Hepatic stellate cell (primary cell): Measurements from ENCODE around the gene CLHC1.
A peak's percentile ranks its signal among the peaks of the same experiment; 100 is the strongest.
"Not testable (repeated sequence)": the region's sequence is repeated elsewhere in the genome, so short reads cannot be mapped to it uniquely, and the experiment has no call there.

Experiments
- DNase-seq: peaks from one replicate; pipeline ENCODE4 v3.0.0; 2011; ENCODE audit warnings: low spot score

The CLHC1 gene

DNA sequence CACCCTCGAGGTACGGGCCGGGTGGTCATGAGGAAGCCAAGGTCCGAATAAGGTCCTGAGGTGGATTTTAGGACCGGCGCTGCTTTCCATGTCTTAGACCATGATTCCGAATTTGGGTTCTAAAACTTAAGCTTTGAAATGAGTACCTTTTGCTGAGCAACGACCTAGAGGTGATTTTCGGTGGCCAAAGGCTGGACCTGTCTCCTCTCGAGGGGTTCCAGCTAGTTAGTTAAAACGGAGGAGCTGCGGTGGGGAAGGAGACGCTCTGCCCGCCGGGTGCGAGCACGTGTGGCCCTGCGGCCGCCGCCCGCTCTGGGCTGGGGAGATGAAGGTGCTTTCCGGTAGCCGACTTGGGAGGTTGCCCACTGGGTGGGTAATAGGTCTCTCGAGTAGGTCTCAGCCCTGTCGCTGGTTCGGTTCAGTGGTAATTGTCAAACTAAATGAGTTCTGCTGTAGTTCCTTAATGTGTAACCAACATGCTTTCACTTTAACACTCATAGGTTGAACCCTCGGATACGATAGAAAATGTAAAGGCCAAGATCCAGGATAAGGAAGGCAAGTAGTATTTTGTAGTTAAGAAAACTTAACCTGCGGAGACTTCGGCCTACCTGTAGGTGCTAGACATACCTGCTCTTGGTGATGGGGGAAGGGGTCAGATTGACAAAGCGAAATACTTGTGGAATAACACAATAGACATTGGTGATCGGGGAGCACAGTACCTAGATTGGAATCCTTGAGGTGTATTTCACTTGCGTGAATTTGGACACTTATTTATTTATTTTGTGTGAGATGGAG, 967 bp upstream of the CLHC1 start:
- DNase-seq: peak; percentile 11

DNA sequence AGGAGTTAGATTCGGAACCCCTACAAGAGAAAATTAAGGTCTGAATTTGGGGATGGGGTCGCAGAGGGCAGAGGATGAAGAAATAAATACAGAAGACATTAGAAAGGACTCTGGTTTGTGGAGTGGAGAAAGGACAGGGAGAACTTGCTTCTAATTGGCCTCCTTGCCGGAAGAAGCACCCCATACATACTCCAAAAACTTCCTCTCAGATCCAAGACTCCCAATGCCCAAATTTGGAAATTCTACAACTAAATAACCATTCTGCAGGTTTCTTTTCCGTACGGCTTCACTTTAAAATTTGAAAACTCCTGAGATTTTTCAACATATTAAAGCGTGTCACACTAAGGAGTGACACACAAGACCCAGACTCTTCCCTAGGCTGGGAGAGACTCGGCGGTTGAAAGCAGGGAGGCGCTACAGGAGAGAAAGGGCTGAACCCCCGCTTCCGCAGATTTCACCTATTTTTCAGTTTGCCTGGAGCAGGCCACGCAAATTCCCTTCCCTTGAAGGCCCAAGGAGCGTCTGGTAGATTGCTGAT, 478 bp downstream of the CLHC1 start:
- DNase-seq: peak; percentile 54

DNA sequence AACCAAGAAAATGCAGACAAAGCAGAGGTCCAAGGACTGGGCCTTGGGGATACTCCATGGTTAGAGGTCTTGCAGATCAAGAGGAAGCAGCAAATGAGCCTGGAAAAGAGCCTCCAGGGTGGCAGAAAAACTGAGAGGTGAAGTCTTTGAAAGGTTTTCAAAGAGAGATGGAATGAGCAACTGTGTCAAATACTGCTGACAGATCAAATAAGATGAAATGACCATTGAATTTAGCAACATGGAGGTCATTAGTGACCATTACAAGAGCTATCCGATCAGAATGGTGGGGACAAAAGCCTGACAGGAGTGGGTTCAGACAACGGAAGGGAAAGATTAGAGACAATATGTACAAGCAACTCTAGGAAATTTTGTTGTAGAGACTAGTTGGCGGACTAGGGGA, 1.5 kb downstream of the CLHC1 start:
- no peak for DNase-seq

DNA sequence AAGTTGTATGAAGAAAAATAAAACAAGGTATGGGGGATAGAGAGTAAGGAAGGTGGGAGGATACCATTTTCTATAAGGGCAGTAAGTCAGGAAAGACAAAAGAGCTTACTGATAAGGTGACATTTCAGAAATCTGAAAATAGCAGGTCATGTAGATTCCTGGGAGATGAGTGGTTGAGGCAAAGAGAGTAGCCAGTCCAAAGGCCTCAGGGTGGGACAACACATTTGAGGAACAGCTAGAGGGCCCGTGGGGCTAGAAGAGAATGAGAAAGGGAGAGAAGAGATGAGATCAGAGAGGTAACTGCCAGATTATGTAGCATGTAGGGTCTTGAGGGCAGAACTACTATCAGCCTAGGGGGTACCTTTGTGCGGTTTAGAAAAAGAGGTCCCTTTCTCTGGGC, 2.9 kb downstream of the CLHC1 start:
- no peak for DNase-seq

DNA sequence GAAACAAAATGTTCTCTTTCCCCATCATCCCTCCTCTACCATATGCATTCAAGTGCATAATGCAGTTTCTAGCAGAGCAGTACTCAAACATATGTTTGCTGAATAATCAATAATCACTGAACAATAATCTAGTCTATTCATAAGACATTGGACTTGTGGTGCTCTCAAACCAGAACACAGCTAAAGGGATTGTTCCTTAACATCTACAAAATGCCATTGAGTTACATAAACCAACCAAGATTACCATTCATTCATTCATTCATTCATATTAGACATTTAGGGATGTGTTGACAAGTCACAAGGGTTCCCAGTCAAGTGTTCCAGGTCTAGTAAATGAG, 3.9 kb downstream of the CLHC1 start:
- no peak for DNase-seq

DNA sequence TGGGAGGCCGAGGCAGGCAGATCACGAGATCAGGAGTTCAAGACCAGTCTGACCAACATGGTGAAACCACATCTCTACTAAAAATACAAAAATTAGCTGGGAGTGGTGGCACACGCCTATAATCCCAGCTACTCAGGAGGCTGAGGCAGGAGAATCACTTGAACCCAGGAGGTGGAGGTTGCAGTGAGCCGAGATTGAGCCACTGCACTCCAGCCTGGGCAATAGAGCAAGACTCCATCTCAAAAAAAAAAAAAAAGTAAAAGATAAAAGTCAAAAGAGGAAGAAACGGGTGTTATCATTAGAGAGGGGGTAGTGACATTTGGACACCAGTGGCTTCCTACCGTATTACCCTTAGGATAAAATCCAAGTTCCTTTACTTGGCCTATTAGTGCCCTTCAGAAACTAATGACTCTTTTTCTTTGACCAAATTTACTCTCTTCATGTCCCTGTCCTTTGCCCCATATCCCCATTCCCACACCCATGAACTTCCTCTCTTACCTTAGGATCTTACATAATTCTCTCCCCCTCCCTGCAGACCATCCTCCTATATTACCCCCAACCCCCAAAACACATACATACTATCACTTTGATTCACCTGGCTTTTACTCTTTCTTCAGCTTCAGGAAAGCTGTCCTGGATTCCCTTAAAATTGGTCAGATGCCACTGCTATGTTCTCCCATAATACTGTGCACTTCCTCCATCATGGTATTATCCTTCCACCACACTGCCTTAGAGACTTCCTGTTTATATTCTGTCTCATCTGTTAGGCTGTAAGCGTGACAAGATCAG, 4.5 kb downstream of the CLHC1 start:
- DNase-seq: not testable (repeated sequence)

DNA sequence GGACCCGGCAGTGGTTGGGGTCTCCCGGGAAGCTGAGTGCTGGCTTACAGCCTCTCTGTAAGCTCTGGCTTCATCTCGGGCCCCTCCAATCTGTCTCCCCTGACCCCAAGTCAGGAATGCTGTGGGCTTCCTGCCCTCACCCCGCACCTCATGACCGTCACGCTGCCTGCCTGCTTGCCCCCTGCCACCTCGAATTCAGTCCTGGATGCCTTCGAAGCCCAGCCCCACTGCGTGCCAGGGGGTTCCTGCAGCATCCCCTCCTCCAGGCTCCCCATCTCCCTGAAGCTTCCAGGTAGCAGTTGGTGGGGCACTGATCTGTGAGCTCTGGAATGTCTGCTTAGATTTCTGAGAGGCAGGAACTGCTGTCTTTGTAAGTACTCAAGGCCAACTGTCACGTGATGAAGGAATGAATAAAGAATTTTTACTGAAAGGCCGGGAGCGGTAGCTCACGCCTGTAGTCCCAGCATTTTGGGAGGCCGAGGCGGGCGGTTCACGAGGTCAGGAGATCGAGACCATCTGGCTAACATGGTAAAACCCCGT, 6.5 kb downstream of the CLHC1 start:
- DNase-seq: no peak

DNA sequence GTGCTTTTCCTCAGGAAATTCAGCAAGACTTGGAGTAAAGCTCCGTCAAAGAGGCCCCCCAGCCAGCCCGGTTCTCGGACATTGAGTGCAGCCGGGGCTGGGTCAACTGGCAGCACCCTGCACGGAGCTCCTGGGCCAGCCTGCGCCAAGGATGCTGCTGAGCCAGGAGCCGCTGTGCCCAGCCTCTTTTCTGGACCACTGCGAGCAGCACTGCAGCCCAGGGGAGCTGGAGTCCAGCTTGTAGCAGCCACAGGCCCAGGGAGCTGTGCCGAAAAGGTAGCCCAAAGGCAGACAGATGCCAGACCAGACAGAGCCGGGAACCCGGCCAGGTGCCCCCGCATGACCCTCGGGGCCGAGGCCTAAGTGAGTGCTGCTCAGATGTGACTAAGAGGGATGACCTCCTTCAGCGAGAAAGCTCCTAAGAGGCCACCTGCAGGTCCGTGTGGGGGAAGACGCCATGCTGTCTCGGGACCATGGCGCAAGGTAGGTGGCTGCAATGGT, 7.3 kb downstream of the CLHC1 start:
- no peak for DNase-seq

DNA sequence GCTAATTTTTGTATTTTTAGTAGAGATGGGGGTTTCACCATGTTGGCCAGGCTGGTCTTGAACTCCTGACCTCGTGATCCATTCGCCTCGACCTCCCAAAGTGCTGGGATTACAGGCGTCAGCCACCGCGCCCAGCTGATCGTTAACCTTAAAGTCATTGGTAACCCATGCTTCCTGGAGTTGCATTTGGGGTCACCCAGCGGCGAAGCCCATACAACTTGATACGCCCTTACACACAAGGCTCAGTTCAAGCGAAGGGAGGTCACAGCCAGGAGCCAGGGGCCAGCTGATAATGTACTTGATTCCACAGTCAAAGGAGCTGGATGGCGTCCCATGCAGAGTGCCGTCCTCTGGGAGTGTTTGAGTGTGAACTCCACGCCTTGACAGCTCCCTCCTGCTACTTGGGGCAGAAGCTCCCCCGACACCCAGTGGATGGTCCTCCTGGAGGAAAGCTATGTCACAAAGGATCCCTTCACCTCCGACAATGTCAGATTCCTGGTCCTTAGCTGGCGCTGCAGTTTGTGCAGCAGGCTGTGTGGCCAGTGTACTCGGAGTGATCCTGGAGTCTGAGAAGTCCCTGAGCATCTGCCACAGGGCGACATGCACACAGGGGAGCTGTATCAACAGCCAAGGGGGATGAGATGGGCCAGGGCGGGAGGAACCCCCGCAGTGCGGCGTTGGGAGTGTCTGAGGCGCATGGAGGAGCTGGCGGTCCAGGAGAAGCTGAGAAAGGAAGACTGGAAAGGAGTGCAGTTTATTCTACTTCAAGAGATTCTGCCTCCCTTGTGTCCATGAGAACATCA, 7.9 kb downstream of the CLHC1 start:
- no peak for DNase-seq

DNA sequence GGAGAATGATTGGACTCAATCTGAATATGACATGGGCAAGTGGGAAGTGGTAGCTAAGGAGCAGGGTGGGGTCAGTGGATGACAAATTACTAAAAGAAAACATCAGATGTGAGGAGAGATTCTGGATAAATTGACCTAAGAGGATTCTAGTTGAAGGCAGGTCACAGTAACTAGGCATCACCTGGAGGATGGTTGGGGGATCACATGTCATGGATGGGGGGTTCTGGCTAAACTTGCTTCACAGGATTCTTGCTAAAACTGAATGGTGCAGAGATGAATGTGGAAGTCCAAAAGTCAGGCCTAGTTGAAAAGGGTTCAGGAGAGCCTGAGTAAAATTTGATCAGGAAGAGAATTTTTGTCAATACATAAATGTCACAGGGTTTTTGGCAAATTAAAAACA, 18.3 kb downstream of the CLHC1 start:
- DNase-seq: no peak

DNA sequence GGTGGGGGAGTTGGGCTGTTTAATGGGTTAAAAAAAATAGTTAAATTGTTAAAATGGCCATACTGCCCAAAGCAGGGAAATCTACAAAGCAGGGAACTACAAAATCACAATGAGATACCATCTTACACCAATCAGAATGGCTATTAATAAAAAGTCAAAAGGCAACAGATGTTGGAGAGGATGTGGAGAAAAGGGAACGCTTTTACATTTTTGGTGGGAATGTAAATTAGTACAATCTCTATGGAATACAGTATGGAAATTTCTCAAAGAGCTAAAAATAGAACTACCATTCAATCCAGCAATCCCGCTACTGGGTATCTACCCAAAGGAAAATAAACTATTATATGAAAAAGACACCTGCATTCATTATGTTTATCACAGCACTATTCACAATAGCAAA, 27.1 kb downstream of the CLHC1 start:
- no peak for DNase-seq

DNA sequence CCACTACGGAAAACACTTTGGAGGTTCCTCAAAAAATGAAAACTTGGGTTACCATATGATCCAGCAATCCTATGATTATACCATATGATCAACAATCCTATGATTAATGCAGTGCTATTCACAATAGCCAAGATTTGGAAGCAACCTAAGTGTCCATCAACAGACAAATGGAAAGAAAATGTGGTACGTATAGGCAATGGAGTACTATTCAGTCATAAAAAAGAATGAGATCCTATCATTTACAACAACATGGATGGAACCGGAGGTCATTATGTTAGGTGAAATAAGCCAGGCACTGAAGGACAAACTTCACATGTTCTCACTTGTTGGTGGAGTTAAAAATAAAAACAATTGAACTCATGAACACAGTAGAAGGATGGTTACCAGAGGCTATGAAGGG, 27.6 kb downstream of the CLHC1 start:
- DNase-seq: no peak

DNA sequence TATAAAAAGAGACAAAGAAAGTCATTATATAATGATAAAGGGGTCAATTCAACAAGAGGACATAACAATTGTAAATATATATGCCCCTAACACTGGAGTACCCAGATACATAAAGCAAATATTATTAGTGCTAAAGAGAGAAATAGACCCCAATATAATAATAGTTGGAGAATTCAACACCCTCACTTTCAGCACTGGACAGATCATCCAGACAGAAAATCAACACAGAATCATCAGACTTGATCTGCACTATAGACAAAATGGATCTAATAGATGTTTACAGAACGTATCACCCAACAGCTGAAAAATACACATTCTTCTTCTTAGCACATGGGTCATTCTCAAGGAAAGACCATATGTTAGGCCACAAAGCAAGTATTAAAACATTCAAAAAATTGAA, 31.7 kb downstream of the CLHC1 start:
- no peak for DNase-seq

DNA sequence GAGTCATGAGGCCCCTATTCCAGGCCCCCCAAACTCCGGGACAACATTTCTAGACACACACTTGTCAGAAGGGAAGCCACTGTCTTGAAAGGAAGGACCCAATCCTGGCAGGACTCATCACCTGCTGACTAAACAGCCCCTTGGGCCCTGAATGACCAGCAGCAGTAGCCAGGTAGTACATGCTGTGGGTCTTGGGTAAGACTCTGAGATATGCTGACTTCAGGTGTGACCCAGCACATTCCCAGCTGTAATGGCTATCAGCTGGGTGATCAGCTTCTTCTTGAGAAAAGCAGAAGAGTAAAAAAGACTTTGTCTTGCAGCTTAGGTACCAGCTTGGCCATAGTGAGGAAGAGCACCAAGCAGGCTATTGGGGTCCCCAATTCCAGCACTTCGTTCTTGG, 35.6 kb downstream of the CLHC1 start:
- DNase-seq: no peak

DNA sequence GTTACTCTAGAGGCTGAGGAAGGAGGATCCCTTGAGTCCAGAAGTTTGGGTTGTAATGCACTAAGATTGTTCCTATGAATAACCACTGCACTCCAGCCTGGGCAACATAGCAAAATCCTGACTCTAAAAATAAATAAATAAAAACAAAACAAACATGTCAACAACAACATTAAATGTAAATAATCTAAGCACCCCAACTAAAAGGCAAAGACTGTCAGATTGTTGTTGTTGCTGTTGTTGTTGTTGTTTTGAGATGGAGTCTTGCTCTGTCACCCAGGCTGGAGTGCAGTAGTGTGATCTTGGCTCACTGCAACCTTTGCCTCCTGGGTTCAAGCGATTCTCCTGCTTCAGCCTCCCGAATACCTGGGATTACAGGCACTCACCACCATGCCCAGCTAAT, 40.2 kb downstream of the CLHC1 start:
- DNase-seq: not testable (repeated sequence)

DNA sequence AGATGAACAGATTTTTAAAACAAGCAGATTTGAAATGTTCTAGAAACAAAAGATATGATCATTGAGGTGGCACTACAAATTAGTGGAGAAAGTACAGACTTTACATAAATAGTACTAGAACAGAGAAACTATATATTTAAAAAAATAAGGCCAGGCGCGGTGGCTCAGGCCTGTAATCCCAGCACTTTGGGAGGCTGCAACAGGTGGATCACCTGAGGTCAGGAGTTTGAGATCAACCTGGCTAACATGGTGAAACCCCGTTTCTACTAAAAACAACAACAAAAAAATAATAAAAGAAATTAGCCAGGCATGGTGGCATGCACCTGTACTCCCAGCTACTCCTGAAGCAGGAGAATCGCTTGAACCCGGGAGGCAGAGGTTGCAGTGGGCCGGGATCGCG, 45.3 kb downstream of the CLHC1 start:
- not testable (repeated sequence) for DNase-seq

DNA sequence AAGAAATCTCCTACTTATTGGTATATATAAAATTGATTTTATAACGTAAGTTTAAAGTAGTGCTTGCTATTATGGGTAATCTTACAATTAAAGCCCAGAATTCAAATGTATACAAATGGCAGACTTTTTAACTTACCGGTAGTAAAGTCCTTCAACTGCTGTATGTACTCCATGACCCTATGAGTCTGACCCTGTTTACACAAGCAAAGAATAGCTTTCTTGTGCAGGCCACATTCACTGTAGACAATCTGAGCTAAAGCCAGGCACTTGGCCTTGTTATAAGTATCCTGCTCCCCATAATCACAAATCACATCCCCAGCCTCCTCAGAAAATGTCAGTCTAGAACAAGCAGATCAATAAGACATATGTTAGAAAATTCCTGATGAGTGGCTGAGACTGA, 51.7 kb downstream of the CLHC1 start:
- no peak for DNase-seq

DNA sequence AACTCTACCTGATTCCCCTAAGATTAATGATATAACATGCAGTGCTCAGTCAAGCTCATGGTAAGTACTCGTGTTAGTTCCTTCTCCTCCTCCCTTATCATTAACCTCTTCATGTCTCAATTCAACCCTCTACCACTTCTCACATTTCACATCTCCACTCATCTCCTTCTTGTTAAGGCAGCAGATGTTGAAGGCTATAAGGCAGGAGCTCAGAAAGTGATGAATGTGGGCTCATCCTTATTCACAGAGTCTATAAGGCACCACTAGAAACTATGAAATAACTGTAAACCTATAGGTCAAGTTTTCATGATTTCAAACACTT, 56.0 kb downstream of the CLHC1 start:
- DNase-seq: no peak

DNA sequence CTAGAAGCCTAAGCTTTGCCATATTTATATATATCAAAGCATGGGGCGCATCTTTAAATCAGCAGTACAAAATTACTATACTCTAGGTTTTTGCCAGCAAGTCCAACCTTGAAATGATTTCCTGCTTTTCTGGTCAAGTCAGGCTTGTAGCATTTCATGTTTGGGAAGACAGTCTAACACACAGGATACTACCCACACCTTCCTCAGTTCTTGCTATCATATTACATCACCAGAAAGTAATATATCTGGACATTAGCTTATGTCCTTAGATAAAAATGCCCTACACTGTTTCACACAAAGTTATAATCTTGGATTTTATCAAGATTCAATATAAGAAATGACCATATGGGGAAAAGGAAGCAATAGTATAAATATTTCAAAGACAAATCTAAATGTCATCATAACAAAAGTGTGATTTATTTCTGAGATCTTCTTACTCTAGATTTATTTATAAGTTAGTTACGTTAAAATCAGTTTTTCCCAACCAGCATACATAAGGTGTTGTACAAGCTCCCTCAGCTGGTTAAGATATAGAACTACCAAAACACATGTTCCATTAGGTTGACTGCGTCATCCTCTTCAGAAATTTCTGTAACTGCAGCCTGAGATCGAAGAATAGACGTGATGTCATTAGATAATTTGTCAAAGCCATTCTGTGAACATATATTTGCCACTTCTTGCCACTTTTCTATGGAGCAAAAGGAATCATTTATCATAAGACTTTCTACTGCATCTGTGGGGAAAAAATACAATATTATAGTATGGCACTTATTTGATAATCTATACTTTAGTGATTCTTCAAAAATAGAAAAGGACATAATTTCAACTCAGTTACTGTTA, 56.6 kb downstream of the CLHC1 start:
- peak; percentile 57 for DNase-seq

DNA sequence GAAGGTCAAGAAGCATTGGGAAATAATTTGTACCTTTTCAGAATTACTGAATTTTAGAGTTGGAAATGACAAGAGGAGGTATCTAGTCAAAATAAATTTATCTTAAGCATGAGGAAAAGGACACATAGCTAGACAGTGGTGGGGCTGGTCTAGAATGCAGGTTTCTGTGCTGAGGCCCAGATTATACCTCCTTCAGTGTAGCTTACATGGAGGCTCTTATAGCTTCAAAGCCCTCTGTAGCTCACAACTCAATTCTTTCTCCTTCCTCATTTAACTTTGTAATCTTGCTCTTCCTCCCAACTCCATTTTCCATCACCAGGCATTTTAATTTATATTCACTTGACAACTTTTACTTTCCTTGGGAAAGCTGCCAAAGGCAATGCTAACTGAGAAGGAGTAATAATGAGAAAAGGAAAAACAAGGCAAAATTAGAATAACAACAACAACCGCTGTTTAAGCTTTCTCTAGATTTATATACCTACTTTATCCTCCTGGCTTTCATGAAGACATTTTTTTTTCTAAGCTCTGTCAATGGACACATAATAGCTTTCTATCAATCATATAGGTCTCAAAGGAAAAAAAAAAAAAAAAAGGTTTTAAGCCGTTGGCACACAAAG, 58.5 kb downstream of the CLHC1 start:
- no peak for DNase-seq

DNA sequence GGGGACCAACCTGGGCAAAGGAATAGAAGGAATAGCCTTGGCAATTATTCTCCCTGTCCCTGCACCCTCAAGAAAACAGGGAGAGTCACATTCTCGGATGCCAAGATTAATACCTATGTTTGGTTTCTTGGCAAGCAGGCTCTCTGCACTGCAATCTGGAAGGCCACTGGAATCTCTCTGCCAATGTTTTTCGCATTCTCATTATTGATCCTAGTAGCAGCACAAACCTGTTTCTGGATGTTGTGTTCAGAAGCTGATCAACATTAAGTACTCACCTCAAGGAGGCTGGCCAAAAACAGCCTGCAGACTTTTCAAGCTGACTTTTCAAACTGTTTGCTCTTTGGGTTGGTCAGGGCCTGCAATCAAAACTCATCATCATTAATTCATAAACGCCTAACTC, 62.2 kb downstream of the CLHC1 start:
- DNase-seq: no peak
